Measurements from ENCODE around the gene FBN1. TPM values are rescaled to one million over a fixed set of nuclear protein-coding genes. Genes with fewer than 3 reads are reported as not detected.

Gene FBN1
- total and polyA plus RNA-seq, 10 of the 15 experiments (the other 5 are each of a cell fraction or from before 2014, with no cell fraction given), result 2.2 to 15.3 (median 7.0) TPM

- H2AFZ ChIP-seq (ENCODE audit: control insufficient read depth, low read depth, low read length), result no peak overlapping the region
- RAD21 ChIA-PET (ENCODE audit: unreplicated experiment), result no interaction called here
These were observed 68.0 kb downstream of the FBN1 start for GRCh38 chr15:48577469-48577868.

More at GRCh38 chr15:48577469-48577868, 68.0 kb downstream of the FBN1 start:
- Histone ChIP-seq H4K20me1 (ENCODE audit: control insufficient read depth, insufficient read depth) (no peaks in the 10 kb centered on the region), H3K4me2 (ENCODE audit: control insufficient read depth, insufficient read depth) (no peak overlapping the region), H3K9me3 (replicated peaks; ENCODE audit: control insufficient read depth, insufficient read depth, low read length) (no peaks in the 10 kb centered on the region), H3K27me3 (replicated peaks in 1 of 2; ENCODE audit: control insufficient read depth in 2 of 2, insufficient read depth in 2 of 2, low read length in 1 of 2) (no peaks in the 10 kb centered on the region), H3K9ac (ENCODE audit: control insufficient read depth, insufficient read depth, low read length) (no peak overlapping the region), H3K4me1 (ENCODE audit: control insufficient read depth, insufficient read depth, low read length) (no peaks in the 10 kb centered on the region), H3K27ac (ENCODE audit: control insufficient read depth, insufficient read depth) (no peak overlapping the region), H3K4me3 (no peak overlapping the region), H3K79me2 (ENCODE audit: control insufficient read depth, insufficient read depth, low read length) (no peaks in the 10 kb centered on the region), H3K36me3 (ENCODE audit: control insufficient read depth in 2 of 2, insufficient read depth in 2 of 2, low read length in 1 of 2) (no peaks in the 10 kb centered on the region)
- WGBS (ENCODE audit: insufficient coverage, insufficient replicate concordance, low lambda C conversion rate, missing lambda C conversion rate), result 61% methylated on average over 7 of the region's 7 CpGs
- in situ Hi-C loops (cut with MboI) (no loop called here), intact Hi-C loops (cut with micrococcal nuclease; ENCODE audit: unreplicated experiment) (no loop called here)
- SMC1A ChIA-PET (ENCODE audit: uncharacterized antibody, unreplicated experiment), result interaction anchor here (2.0 kb wide), 1 partner anchor 10 kb away, joined by 7 read pairs; no protein-coding TSS in a partner anchor
- no peak for DNase-seq (ENCODE audit: low read depth, low spot score)
- POLR2A ChIA-PET, result no interaction called here
- BruUV-seq (replicated peaks), result no TSS peak
- CTCF ChIA-PET, result interaction anchor here (1.9 kb wide), 1 partner anchor 11 kb away, joined by 3 read pairs; no protein-coding TSS in a partner anchor
- ATAC-seq, result no peak
- no peak for FAIRE-seq
- TF ChIP-seq ESRRA (IDR thresholded peaks at IDR 0.05; ENCODE audit: low read length) (no peak), IRF4 (IDR thresholded peaks at IDR 0.05; ENCODE audit: low read depth, low read length) (no peak), IRF5 (IDR thresholded peaks at IDR 0.05; ENCODE audit: borderline replicate concordance) (no peak), PBX3 (IDR thresholded peaks at IDR 0.05; ENCODE audit: insufficient replicate concordance, low read depth, low read length) (no peak)
